NB4 (cell line): ENCODE data around the gene CSMD2.

Experiments
- DNase-seq: peaks from one replicate; pipeline ENCODE4 v3.0.0; 2010; ENCODE audit warnings: low read depth
- H3K4me3 ChIP-seq: one replicate; pipeline ENCODE4 v1.5.1; 2011; ENCODE audit warnings: mild to moderate bottlenecking, low read depth, low read length, moderate library complexity
- MYC ChIP-seq: IDR thresholded peaks from 2 replicates; pipeline ENCODE4 v1.6.1; 2011; ENCODE audit warnings: low read depth, low read length
- POLR2A ChIP-seq: IDR thresholded peaks from 2 replicates; pipeline ENCODE4 v1.6.1; 2011; ENCODE audit warnings: mild to moderate bottlenecking; ENCODE audit not compliant: insufficient read length; ENCODE audit errors: extremely low read depth
- TF ChIP-seq, protein P1 (sequence below): IDR thresholded peaks from one replicate; pipeline ENCODE4 v1.5.1; 2012; ENCODE audit warnings: low read depth, low read length
- TF ChIP-seq, protein P2 (sequence below): IDR thresholded peaks from 2 replicates; pipeline ENCODE4 v1.6.1; 2011; ENCODE audit warnings: low read depth, low read length

The CSMD2 gene

DNA sequence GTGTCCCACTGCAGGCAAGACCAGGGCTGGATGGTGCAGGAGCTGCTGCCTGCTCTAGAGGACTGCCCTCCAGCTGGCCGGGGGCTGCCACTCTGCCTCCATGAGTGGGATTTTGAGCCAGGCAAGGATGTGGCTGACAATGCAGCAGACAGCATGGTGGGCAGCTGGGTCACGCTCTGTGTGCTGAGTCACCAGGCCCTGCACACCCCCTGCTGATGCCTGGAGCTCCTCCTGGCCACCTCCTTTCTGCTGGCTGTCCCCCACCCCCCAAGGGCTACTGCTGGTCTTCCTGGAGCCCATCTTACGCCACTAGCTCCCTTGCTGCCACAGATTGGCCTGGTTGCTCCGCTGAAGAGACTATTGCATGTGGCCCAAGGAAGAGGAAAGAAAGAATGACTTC lies 696.5 kb downstream of the CSMD2 start:
- TF ChIP-seq, protein P1, sequence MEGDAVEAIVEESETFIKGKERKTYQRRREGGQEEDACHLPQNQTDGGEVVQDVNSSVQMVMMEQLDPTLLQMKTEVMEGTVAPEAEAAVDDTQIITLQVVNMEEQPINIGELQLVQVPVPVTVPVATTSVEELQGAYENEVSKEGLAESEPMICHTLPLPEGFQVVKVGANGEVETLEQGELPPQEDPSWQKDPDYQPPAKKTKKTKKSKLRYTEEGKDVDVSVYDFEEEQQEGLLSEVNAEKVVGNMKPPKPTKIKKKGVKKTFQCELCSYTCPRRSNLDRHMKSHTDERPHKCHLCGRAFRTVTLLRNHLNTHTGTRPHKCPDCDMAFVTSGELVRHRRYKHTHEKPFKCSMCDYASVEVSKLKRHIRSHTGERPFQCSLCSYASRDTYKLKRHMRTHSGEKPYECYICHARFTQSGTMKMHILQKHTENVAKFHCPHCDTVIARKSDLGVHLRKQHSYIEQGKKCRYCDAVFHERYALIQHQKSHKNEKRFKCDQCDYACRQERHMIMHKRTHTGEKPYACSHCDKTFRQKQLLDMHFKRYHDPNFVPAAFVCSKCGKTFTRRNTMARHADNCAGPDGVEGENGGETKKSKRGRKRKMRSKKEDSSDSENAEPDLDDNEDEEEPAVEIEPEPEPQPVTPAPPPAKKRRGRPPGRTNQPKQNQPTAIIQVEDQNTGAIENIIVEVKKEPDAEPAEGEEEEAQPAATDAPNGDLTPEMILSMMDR: no peak
- TF ChIP-seq, protein P2, sequence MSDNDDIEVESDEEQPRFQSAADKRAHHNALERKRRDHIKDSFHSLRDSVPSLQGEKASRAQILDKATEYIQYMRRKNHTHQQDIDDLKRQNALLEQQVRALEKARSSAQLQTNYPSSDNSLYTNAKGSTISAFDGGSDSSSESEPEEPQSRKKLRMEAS: no peak
- no peak for TF ChIP-seq MYC
- DNase-seq: peak; percentile 69
- H3K4me3 ChIP-seq: no peak overlapping the region

DNA sequence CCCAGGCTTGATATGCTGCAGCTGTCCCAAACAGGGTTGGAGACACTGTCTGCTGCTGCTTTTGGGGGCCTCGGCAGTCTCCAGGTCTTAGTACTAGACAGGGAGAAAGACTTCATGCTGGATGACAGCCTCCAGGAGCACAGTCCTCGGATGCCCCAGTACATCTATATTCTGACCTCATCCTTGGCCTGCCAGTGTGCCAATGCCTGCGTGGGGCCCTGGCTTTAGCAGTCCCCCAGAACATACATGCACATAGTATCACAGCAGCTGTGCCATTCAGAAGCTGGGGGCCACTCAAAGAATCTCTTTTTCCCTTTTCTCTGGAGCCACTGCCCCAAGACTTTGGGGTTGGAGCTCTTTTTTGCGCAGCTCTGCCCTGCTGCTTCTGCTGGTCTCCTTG lies 697.0 kb downstream of the CSMD2 start:
- H3K4me3 ChIP-seq: no peak overlapping the region
- no peak for DNase-seq
- TF ChIP-seq, protein P1: no peak
- TF ChIP-seq MYC (no peak), POLR2A (no peak)
- TF ChIP-seq, protein P2: no peak

DNA sequence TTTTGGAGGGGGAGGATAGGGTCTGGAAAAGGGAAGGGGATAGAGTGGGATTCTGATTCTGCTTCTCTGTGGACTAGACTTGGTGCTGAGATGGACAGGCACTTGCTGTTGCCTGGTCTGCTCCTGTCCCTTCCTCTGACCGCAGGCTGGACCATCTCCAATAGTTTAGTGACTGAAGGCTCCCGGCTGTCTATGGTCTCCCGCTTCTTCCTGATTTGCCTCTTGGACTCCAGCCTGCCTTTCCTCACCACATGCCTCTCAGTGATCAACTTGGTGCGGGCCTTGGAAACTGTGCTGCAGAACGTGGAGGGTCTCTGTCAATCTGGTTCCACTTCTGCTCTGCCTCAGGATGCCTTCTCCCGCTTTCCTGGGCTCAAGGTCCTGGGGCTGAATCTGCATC lies 698.9 kb downstream of the CSMD2 start:
- H3K4me3 ChIP-seq: no peak overlapping the region
- TF ChIP-seq, protein P1: no peak
- TF ChIP-seq POLR2A (no peak), MYC (no peak)
- TF ChIP-seq, protein P2: no peak
- DNase-seq: no peak

DNA sequence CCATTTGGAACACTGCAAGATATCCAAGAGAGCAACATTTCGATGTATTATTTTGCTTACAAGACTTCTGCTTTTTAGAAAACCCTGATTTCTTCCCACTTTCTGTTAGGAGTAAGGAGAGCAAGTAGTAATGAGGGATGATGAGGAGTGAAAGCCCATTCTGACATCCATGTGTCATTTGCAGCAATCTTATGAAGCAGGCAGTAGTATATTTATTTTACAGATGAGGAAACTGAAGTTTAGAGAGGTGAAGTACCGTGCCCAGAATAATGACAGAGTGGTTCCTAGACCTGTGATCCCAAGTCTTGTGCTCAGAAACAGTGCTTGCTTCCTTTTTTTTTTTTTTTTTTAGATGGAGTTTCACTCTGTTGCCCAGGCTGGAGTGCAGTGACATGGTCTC lies 699.7 kb downstream of the CSMD2 start:
- H3K4me3 ChIP-seq: no peak overlapping the region
- TF ChIP-seq, protein P2: no peak
- TF ChIP-seq POLR2A (no peak), MYC (no peak)
- TF ChIP-seq, protein P1: no peak
- DNase-seq: no peak

DNA sequence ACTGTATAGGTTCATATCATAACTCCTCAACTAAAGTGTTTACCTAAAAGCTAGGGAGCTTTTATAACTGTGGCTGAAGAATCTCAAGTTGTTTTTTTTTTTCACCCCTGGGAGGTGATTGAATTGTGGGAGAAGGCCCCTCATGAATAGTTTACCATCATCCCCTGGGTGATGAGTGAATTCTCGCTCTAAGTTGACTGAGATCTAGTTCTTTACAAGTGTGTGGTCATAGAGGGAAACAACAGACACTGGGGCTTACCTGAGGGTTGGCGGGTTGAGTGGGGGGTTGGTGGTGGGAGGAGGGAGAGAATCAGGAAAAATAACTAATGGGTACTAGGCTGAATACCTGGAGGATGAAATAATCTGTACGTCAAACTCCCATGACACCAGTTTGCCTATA lies 700.5 kb downstream of the CSMD2 start:
- TF ChIP-seq, protein P2: no peak
- no peak for TF ChIP-seq MYC
- H3K4me3 ChIP-seq: no peak overlapping the region
- DNase-seq: no peak
